ENCODE data around the gene CDC16.

GRCh38 chr13:114256547-114256946 is 21.9 kb downstream of the CDC16 start:
- TF ChIP-seq GATA3 (IDR thresholded peaks at IDR 0.05; ENCODE audit: low read depth, low read length) (no peak), GATA2 (IDR thresholded peaks at IDR 0.05; ENCODE audit: low read depth, low read length) (no peak)

All from SH-SY5Y (cell line).